ENCODE measurements around the gene AATF. TPM values are rescaled to one million over a fixed set of nuclear protein-coding genes. Genes with fewer than 3 reads are reported as not detected.
A peak's percentile ranks its signal among the peaks of the same experiment; 100 is the strongest.

Gene AATF
- total and polyA plus RNA-seq, 2 donors = 33.5 to 66.3 TPM

DNA sequence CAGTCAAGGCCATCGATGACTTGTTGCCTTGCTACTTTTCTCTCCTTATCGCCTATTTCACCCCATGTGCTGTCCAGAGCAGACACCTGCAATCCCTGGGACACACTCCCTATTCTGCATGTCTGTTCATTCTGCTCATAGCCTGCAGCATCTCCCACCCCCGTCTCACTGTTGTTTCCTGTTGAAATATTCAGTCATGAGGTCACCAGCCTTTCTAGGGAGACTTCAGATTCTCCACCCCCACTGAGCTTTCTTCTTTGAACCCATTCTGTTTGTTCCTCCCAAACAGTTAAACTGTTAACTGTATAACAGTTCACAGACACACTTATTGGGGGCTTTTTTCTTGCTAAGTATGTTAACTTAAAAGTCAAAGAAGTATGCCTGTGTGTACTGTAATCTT lies 94.4 kb downstream of the AATF start:
- H3K9me3 ChIP-seq (ENCODE audit: control insufficient read depth in 2 of 2, insufficient read depth in 1 of 2, low read length in 1 of 2) = no peaks in the 10 kb centered on the region
- H3K36me3 ChIP-seq (ENCODE audit: control insufficient read depth in 2 of 2, insufficient read depth in 2 of 2, low read length in 1 of 2) = peaks cover 5 to 8% of the 10 kb centered on the region in 2 donors
- H3K27ac ChIP-seq (ENCODE audit: low read depth in 1 of 2, low read length in 1 of 2) = peak overlapping the region; percentile 79 to 87
- no peak overlapping the region for H3K4me3 ChIP-seq (ENCODE audit: low read length in 2 of 2)
- WGBS = 60% methylated on average over 3 of the region's 3 CpGs
- peaks cover 6 to 39% of the 10 kb centered on the region in 2 donors for H3K4me1 ChIP-seq (ENCODE audit: control insufficient read depth in 2 of 2, insufficient read depth in 2 of 2, low read length in 2 of 2)
- peak in 8 of 9 donors; percentile 33 to 91 (median 69) for DNase-seq (ENCODE audit: low read depth in 6 of 9, low spot score in 9 of 9)
- no peaks in the 10 kb centered on the region for H3K27me3 ChIP-seq (ENCODE audit: control insufficient read depth in 2 of 2, insufficient read depth in 1 of 2, low read length in 1 of 2)

GRCh38 chr17:37045351-37045922 lies 96.7 kb downstream of the AATF start:
- Histone ChIP-seq H3K27me3 (ENCODE audit: control insufficient read depth in 2 of 2, insufficient read depth in 1 of 2, low read length in 1 of 2) (no peaks in the 10 kb centered on the region), H3K27ac (ENCODE audit: low read depth in 1 of 2, low read length in 1 of 2) (no peak overlapping the region), H3K9me3 (ENCODE audit: control insufficient read depth in 2 of 2, insufficient read depth in 1 of 2, low read length in 1 of 2) (no peaks in the 10 kb centered on the region), H3K36me3 (ENCODE audit: control insufficient read depth in 2 of 2, insufficient read depth in 2 of 2, low read length in 1 of 2) (peaks cover 3 to 16% of the 10 kb centered on the region in 2 donors), H3K4me3 (ENCODE audit: low read length in 2 of 2) (no peak overlapping the region), H3K4me1 (ENCODE audit: control insufficient read depth in 2 of 2, insufficient read depth in 2 of 2, low read length in 2 of 2) (peaks cover 6 to 39% of the 10 kb centered on the region in 2 donors)
- DNase-seq (ENCODE audit: low read depth in 6 of 9, low spot score in 9 of 9) = no peak
- WGBS = 87% methylated on average over 7 of the region's 7 CpGs

GRCh38 chr17:37047631-37048104 lies 98.9 kb downstream of the AATF start:
- peak; percentile 63 to 95 (median 85) for DNase-seq (ENCODE audit: low read depth in 6 of 9, low spot score in 9 of 9)
- H3K4me3 ChIP-seq (ENCODE audit: low read length in 2 of 2) = no peak overlapping the region

DNA sequence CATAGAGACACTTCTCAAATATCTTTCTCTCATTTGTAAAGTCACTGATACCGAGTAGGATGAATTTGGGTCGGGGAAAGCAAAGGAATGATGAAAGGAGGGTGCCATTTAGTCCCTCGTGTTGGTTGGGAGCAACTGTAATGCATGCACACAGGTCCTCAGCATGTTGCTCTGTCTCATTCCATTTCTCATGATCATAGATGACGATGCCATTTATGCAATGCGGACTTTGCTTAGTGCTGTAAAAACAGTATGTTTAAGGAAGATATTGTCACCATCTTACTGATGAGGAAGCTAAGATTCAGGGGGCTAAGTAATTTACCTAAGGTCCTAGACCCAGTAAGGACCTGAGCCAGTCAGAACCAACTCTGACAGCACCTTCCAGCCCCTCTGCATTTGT lies 100.1 kb downstream of the AATF start:
- Histone ChIP-seq H3K27ac (ENCODE audit: low read depth in 1 of 2, low read length in 1 of 2) (no peak overlapping the region), H3K36me3 (ENCODE audit: control insufficient read depth in 2 of 2, insufficient read depth in 2 of 2, low read length in 1 of 2) (peaks cover 12 to 23% of the 10 kb centered on the region in 2 donors), H3K4me3 (ENCODE audit: low read length in 2 of 2) (no peak overlapping the region), H3K27me3 (ENCODE audit: control insufficient read depth in 2 of 2, insufficient read depth in 1 of 2, low read length in 1 of 2) (no peaks in the 10 kb centered on the region), H3K4me1 (ENCODE audit: control insufficient read depth in 2 of 2, insufficient read depth in 2 of 2, low read length in 2 of 2) (peaks cover 6 to 27% of the 10 kb centered on the region in 2 donors), H3K9me3 (ENCODE audit: control insufficient read depth in 2 of 2, insufficient read depth in 1 of 2, low read length in 1 of 2) (no peaks in the 10 kb centered on the region)
- WGBS = 97% methylated on average over 5 of the region's 5 CpGs
- no peak for DNase-seq (ENCODE audit: low read depth in 6 of 9, low spot score in 9 of 9)

More at GRCh38 chr17:37047631-37048104, 98.9 kb downstream of the AATF start:
- whole genome bisulfite sequencing = 13% methylated on average over 9 of the region's 9 CpGs
- no peaks in the 10 kb centered on the region for H3K27me3 ChIP-seq (ENCODE audit: control insufficient read depth in 2 of 2, insufficient read depth in 1 of 2, low read length in 1 of 2)
- H3K9me3 ChIP-seq (ENCODE audit: control insufficient read depth in 2 of 2, insufficient read depth in 1 of 2, low read length in 1 of 2) = no peaks in the 10 kb centered on the region
- H3K36me3 ChIP-seq (ENCODE audit: control insufficient read depth in 2 of 2, insufficient read depth in 2 of 2, low read length in 1 of 2) = peaks cover 12 to 23% of the 10 kb centered on the region in 2 donors
- no peak overlapping the region for H3K27ac ChIP-seq (ENCODE audit: low read depth in 1 of 2, low read length in 1 of 2)
- peaks cover 6 to 37% of the 10 kb centered on the region in 2 donors for H3K4me1 ChIP-seq (ENCODE audit: control insufficient read depth in 2 of 2, insufficient read depth in 2 of 2, low read length in 2 of 2)

GRCh38 chr17:37050920-37051319 lies 102.2 kb downstream of the AATF start:
- Histone ChIP-seq H3K27me3 (ENCODE audit: control insufficient read depth in 2 of 2, insufficient read depth in 1 of 2, low read length in 1 of 2) (no peaks in the 10 kb centered on the region), H3K4me3 (ENCODE audit: low read length in 2 of 2) (no peak overlapping the region), H3K27ac (ENCODE audit: low read depth in 1 of 2, low read length in 1 of 2) (no peak overlapping the region), H3K9me3 (ENCODE audit: control insufficient read depth in 2 of 2, insufficient read depth in 1 of 2, low read length in 1 of 2) (no peaks in the 10 kb centered on the region), H3K4me1 (ENCODE audit: control insufficient read depth in 2 of 2, insufficient read depth in 2 of 2, low read length in 2 of 2) (peaks cover 6 to 27% of the 10 kb centered on the region in 2 donors), H3K36me3 (ENCODE audit: control insufficient read depth in 2 of 2, insufficient read depth in 2 of 2, low read length in 1 of 2) (peaks cover 14 to 19% of the 10 kb centered on the region in 2 donors)
- DNase-seq (ENCODE audit: low read depth in 6 of 9, low spot score in 9 of 9) = no peak
- WGBS = 96% methylated on average over 5 of the region's 5 CpGs

- Histone ChIP-seq H3K9me3 (ENCODE audit: control insufficient read depth in 2 of 2, insufficient read depth in 1 of 2, low read length in 1 of 2) (no peaks in the 10 kb centered on the region), H3K27ac (ENCODE audit: low read depth in 1 of 2, low read length in 1 of 2) (no peak overlapping the region), H3K27me3 (ENCODE audit: control insufficient read depth in 2 of 2, insufficient read depth in 1 of 2, low read length in 1 of 2) (no peaks in the 10 kb centered on the region), H3K36me3 (ENCODE audit: control insufficient read depth in 2 of 2, insufficient read depth in 2 of 2, low read length in 1 of 2) (peaks cover 14 to 19% of the 10 kb centered on the region in 2 donors), H3K4me3 (ENCODE audit: low read length in 2 of 2) (no peak overlapping the region), H3K4me1 (ENCODE audit: control insufficient read depth in 2 of 2, insufficient read depth in 2 of 2, low read length in 2 of 2) (peaks cover 6 to 22% of the 10 kb centered on the region in 2 donors)
- WGBS = 98% methylated on average over 5 of the region's 5 CpGs
- DNase-seq (ENCODE audit: low read depth in 6 of 9, low spot score in 9 of 9) = no peak
Measured at GRCh38 chr17:37051381-37051780, 102.6 kb downstream of the AATF start.

DNA sequence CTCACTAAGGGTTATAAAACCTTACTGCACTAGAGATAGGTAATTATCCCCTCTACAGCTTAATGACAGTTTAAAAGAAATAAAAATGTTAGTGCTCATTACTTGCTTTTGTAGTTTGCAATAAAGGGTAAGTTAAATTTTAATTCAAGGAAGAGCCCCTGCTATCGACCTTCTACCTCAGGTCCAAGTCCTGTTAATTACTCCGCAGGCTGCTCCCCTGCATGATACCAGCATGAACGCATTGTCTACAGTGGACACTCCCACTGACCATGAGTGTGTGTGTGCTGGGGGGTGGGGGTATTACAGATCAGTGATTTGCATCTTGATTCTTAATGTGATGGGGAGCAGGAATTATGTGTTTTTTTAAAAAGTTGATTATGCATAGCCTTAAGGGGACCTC lies 103.1 kb downstream of the AATF start:
- Histone ChIP-seq H3K27ac (ENCODE audit: low read depth in 1 of 2, low read length in 1 of 2) (no peak overlapping the region), H3K36me3 (ENCODE audit: control insufficient read depth in 2 of 2, insufficient read depth in 2 of 2, low read length in 1 of 2) (peaks cover 18 to 20% of the 10 kb centered on the region in 2 donors), H3K4me1 (ENCODE audit: control insufficient read depth in 2 of 2, insufficient read depth in 2 of 2, low read length in 2 of 2) (peaks cover 6 to 22% of the 10 kb centered on the region in 2 donors), H3K4me3 (ENCODE audit: low read length in 2 of 2) (no peak overlapping the region), H3K9me3 (ENCODE audit: control insufficient read depth in 2 of 2, insufficient read depth in 1 of 2, low read length in 1 of 2) (no peaks in the 10 kb centered on the region), H3K27me3 (ENCODE audit: control insufficient read depth in 2 of 2, insufficient read depth in 1 of 2, low read length in 1 of 2) (no peaks in the 10 kb centered on the region)
- DNase-seq (ENCODE audit: low read depth in 6 of 9, low spot score in 9 of 9) = no peak
- 97% methylated on average over 3 of the region's 3 CpGs for WGBS

DNA sequence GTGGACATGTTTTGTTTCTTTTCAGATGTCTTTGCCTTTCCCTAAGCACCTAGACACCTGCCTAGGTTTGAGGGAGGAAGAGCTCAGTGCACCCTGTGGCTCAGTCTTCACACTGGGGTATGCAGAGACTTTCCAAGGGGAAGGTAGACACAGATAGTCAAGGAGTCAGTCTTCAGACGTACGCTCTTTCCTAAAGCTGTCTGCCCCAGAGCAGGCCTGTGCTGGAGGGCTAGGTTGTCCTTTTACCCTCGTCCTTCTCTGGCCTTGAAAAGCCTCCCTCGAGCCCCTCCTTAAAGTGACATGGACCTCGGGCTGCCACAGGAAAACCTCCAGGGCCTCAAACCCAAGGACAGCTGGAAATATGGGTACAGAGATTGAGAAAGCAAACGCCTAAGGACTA lies 103.7 kb downstream of the AATF start:
- 95% methylated on average over 6 of the region's 6 CpGs for WGBS

DNA sequence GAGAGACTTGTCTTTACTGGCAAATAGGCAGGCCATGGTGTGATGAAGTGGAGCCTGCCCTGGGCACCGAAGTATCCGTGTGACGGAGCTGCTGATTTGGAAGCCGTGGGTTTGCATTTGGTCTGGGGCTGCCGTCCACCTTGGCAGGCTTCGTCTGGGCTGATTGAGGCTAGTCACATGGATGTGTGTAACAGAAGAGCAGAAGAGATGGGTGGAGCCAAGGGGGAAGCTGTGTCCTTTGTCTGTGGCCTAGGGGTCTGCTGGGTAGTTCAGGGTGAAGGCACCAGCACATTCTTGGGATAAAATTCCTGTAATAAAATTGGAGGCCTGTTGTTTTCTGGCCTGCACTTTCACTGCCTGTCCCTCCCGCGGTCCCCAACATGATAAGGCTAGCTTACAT lies 106.1 kb downstream of the AATF start:
- Histone ChIP-seq H3K27ac (ENCODE audit: low read depth in 1 of 2, low read length in 1 of 2) (peak overlapping the region in 1 of 2 donors; percentile 72), H3K36me3 (ENCODE audit: control insufficient read depth in 2 of 2, insufficient read depth in 2 of 2, low read length in 1 of 2) (peaks cover 20 to 22% of the 10 kb centered on the region in 2 donors), H3K4me3 (ENCODE audit: low read length in 2 of 2) (no peak overlapping the region), H3K9me3 (ENCODE audit: control insufficient read depth in 2 of 2, insufficient read depth in 1 of 2, low read length in 1 of 2) (no peaks in the 10 kb centered on the region), H3K4me1 (ENCODE audit: control insufficient read depth in 2 of 2, insufficient read depth in 2 of 2, low read length in 2 of 2) (peaks cover 0 to 14% of the 10 kb centered on the region in 2 donors), H3K27me3 (ENCODE audit: control insufficient read depth in 2 of 2, insufficient read depth in 1 of 2, low read length in 1 of 2) (no peaks in the 10 kb centered on the region)
- no peak for DNase-seq (ENCODE audit: low read depth in 6 of 9, low spot score in 9 of 9)
- WGBS = 97% methylated on average over 8 of the region's 8 CpGs

More for the DNA sequence above, 103.7 kb downstream of the AATF start:
- peaks cover 5 to 17% of the 10 kb centered on the region in 2 donors for H3K4me1 ChIP-seq (ENCODE audit: control insufficient read depth in 2 of 2, insufficient read depth in 2 of 2, low read length in 2 of 2)
- H3K4me3 ChIP-seq (ENCODE audit: low read length in 2 of 2) = no peak overlapping the region
- no peak overlapping the region for H3K27ac ChIP-seq (ENCODE audit: low read depth in 1 of 2, low read length in 1 of 2)
- DNase-seq (ENCODE audit: low read depth in 6 of 9, low spot score in 9 of 9) = no peak
- peaks cover 22% of the 10 kb centered on the region in 2 donors for H3K36me3 ChIP-seq (ENCODE audit: control insufficient read depth in 2 of 2, insufficient read depth in 2 of 2, low read length in 1 of 2)
- no peaks in the 10 kb centered on the region for H3K27me3 ChIP-seq (ENCODE audit: control insufficient read depth in 2 of 2, insufficient read depth in 1 of 2, low read length in 1 of 2)
- no peaks in the 10 kb centered on the region for H3K9me3 ChIP-seq (ENCODE audit: control insufficient read depth in 2 of 2, insufficient read depth in 1 of 2, low read length in 1 of 2)

All from thymus (tissue), 11 donors.